Keratinocyte (primary cell): Measurements from ENCODE around the gene TMEM132C. TPM values are rescaled to one million over a fixed set of nuclear protein-coding genes. Genes with fewer than 3 reads are reported as not detected.

ENCODE experiments used
- DNase-seq: peaks from one replicate; pipeline ENCODE4 v3.0.0-alpha.2; 2011; ENCODE audit warnings: low read depth, missing footprints, low spot score
- FAIRE-seq: peaks from 2 replicates; lab custom pipeline; 2011; peaks lifted over from hg19 to GRCh38; lab: Jason Lieb, UNC
- H2AFZ ChIP-seq: 2 replicates; pipeline ENCODE4 v1.6.0; 2012; ENCODE audit warnings: low read length, control low read depth, inconsistent platforms; ENCODE audit not compliant: control insufficient read depth
- H3K27ac ChIP-seq: 2 replicates; pipeline ENCODE4 v1.5.1; 2011; ENCODE audit warnings: low read length; ENCODE audit not compliant: control insufficient read depth, insufficient read depth
- H3K27me3 ChIP-seq: 3 replicates; pipeline ENCODE4 v1.6.0; 2011; ENCODE audit warnings: low read length; ENCODE audit not compliant: control insufficient read depth, insufficient read depth; ENCODE audit errors: extremely low read depth
- H3K36me3 ChIP-seq, 2 experiments: 2 replicates in 1 of 2; 3 replicates in 1 of 2; pipeline ENCODE4 v1.5.1; 2011; ENCODE audit warnings: low read length in 2 of 2, mild to moderate bottlenecking in 1 of 2; ENCODE audit not compliant: control insufficient read depth in 2 of 2, insufficient read depth in 2 of 2; ENCODE audit errors: extremely low read depth in 1 of 2
- H3K4me1 ChIP-seq: 3 replicates; pipeline ENCODE4 v1.5.1; 2011; ENCODE audit warnings: low read length; ENCODE audit not compliant: control insufficient read depth, insufficient read depth; ENCODE audit errors: extremely low read depth
- H3K4me2 ChIP-seq: 3 replicates; pipeline ENCODE4 v1.6.0; 2011; ENCODE audit warnings: low read depth, low read length; ENCODE audit not compliant: control insufficient read depth, insufficient read depth; ENCODE audit errors: extremely low read depth
- H3K4me3 ChIP-seq, 3 experiments: fragments of 200-600 bp in 1 of 3; sonication (generic) in 1 of 3; 2 replicates in 2 of 3; 3 replicates in 1 of 3; pipeline ENCODE4 v1.5.1; 2011 to 2016; ENCODE audit warnings: low read length in 3 of 3, mild to moderate bottlenecking in 3 of 3, control low read depth in 2 of 3, inconsistent platforms in 1 of 3, low read depth in 1 of 3, mixed read lengths in 1 of 3, mixed run types in 1 of 3, moderate library complexity in 1 of 3; ENCODE audit not compliant: control insufficient read depth in 2 of 3, insufficient read depth in 2 of 3; ENCODE audit errors: extremely low read depth in 1 of 3
- H3K79me2 ChIP-seq: 2 replicates; pipeline ENCODE4 v1.6.0; 2012; ENCODE audit warnings: low read length; ENCODE audit not compliant: control insufficient read depth, insufficient read depth
- H3K9ac ChIP-seq: 3 replicates; pipeline ENCODE4 v1.6.0; 2011; ENCODE audit warnings: low read length; ENCODE audit not compliant: control insufficient read depth, insufficient read depth; ENCODE audit errors: extremely low read depth
- H3K9me1 ChIP-seq: 3 replicates; pipeline ENCODE4 v1.6.0; 2011; ENCODE audit warnings: low read length; ENCODE audit not compliant: control insufficient read depth, insufficient read depth; ENCODE audit errors: extremely low read depth
- H3K9me3 ChIP-seq: 2 replicates; pipeline ENCODE4 v1.5.1; 2012; ENCODE audit warnings: low read depth, low read length; ENCODE audit not compliant: control insufficient read depth
- H4K20me1 ChIP-seq: 3 replicates; pipeline ENCODE4 v1.6.0; 2011; ENCODE audit warnings: low read length; ENCODE audit not compliant: control insufficient read depth, insufficient read depth; ENCODE audit errors: extremely low read depth
- CTCF ChIP-seq, 3 experiments: IDR thresholded peaks in 1 of 3; conservative IDR thresholded peaks in 1 of 3; optimal IDR thresholded peaks in 1 of 3; 2 replicates in 2 of 3; 3 replicates in 1 of 3; pipeline versions ENCODE3 to v1.5.1; 2011; ENCODE audit warnings: low read length in 3 of 3, mild to moderate bottlenecking in 3 of 3, moderate library complexity in 2 of 3, control low read depth in 1 of 3, inconsistent platforms in 1 of 3; ENCODE audit not compliant: insufficient read depth in 2 of 3; ENCODE audit errors: extremely low read depth in 1 of 3
- EZH2 ChIP-seq: IDR thresholded peaks from one replicate; pipeline ENCODE4 v1.6.1; 2012; ENCODE audit warnings: inconsistent platforms, mild to moderate bottlenecking, low read length, moderate library complexity
- dilution Hi-C: fragments of 300-500 bp; cut with MboI; formaldehyde crosslinking; loops from one replicate; pipeline ENCODE4 v1.7.0; 2020; ENCODE audit warnings: low sequenced_read_pairs; ENCODE audit not compliant: extremely low pct_ligation_motif_present
- polyA plus RNA-seq, 5 experiments: library from polyadenylated mRNA; depleted of rRNA in 3 of 5; stranded (reverse) in 3 of 5; stranded (forward) in 1 of 5; unstranded in 1 of 5; fragments of >200 nt; gene quantifications; 1 replicate in 1 of 5; 2 replicates in 3 of 5; 3 replicates in 1 of 5; pipeline versions ENCODE4 v1.2.1 to v1.2.3, GENCODE V29; 2011 to 2012; ENCODE audit warnings: missing spikeins in 2 of 5, low read depth in 1 of 5, low replicate concordance in 1 of 5

Gene TMEM132C
- polyA plus RNA-seq, 1 donor (not counting 4 experiments of a cell fraction or from before 2014, with no cell fraction given) = not detected

GRCh38 chr12:128644664-128645296, 377.8 kb downstream of the TMEM132C start:
- H4K20me1 ChIP-seq = no peaks in the 10 kb centered on the region
- no peaks in the 10 kb centered on the region for H3K36me3 ChIP-seq
- no peak overlapping the region for H3K4me2 ChIP-seq
- no peak overlapping the region for H3K9ac ChIP-seq
- dilution Hi-C loops = no loop called here
- H3K27ac ChIP-seq = no peak overlapping the region
- DNase-seq (no peak), FAIRE-seq (no peak)
- H3K9me3 ChIP-seq = peaks cover 2% of the 10 kb centered on the region
- H3K4me3 ChIP-seq = no peak overlapping the region
- TF ChIP-seq CTCF (optimal IDR thresholded peaks at IDR 0.05 in 1 of 3, IDR thresholded peaks at IDR 0.05 in 1 of 3, conservative IDR thresholded peaks at IDR 0.05 in 1 of 3; ENCODE audit: extremely low read depth in 1 of 3, insufficient read depth in 2 of 3, low read length in 3 of 3) = peak in 1 of 3 experiments; percentile 18
- no peak for TF ChIP-seq EZH2
- H3K4me1 ChIP-seq = no peaks in the 10 kb centered on the region
- H3K79me2 ChIP-seq = no peaks in the 10 kb centered on the region
- no peak overlapping the region for H2AFZ ChIP-seq
- H3K27me3 ChIP-seq = no peaks in the 10 kb centered on the region
- H3K9me1 ChIP-seq = no peaks in the 10 kb centered on the region

- Histone ChIP-seq H2AFZ (no peak overlapping the region), H3K27ac (no peak overlapping the region), H3K9ac (no peak overlapping the region), H3K4me1 (no peaks in the 10 kb centered on the region), H3K27me3 (no peaks in the 10 kb centered on the region), H4K20me1 (no peaks in the 10 kb centered on the region), H3K9me3 (no peaks in the 10 kb centered on the region), H3K9me1 (no peaks in the 10 kb centered on the region), H3K36me3 (no peaks in the 10 kb centered on the region), H3K79me2 (no peaks in the 10 kb centered on the region), H3K4me3 (no peak overlapping the region), H3K4me2 (no peak overlapping the region)
- TF ChIP-seq EZH2 = no peak
- no peak for TF ChIP-seq CTCF (optimal IDR thresholded peaks at IDR 0.05 in 1 of 3, IDR thresholded peaks at IDR 0.05 in 1 of 3, conservative IDR thresholded peaks at IDR 0.05 in 1 of 3; ENCODE audit: extremely low read depth in 1 of 3, insufficient read depth in 2 of 3, low read length in 3 of 3)
- DNase-seq (no peak), FAIRE-seq (no peak)
- dilution Hi-C loops = no loop called here
These were observed 382.9 kb downstream of the TMEM132C start for GRCh38 chr12:128649902-128650301.
